PC-3 (cell line): Measurements from ENCODE around the gene HEYL.

ENCODE experiments used
- CTCF ChIP-seq: fragments of 300-600 bp; sonication (generic); conservative IDR thresholded peaks from 2 replicates; pipeline ENCODE4 v1.5.1; 2017; ENCODE audit warnings: antibody characterized with exemption, low read depth, mild to moderate bottlenecking, low read length
- EZH2 ChIP-seq: fragments of 300-600 bp; sonication (generic); IDR thresholded peaks from one replicate; pipeline ENCODE4 v1.6.1; 2017; ENCODE audit warnings: antibody characterized with exemption, mild to moderate bottlenecking, low read length; ENCODE audit not compliant: unreplicated experiment

- TF ChIP-seq CTCF (no peak), EZH2 (no peak)
Measured at GRCh38 chr1:39633422-39633821, 6.0 kb downstream of the HEYL start.
